GM18951 (cell line): Measurements from ENCODE around the gene USP6.
"Not testable (repeated sequence)": the region's sequence is repeated elsewhere in the genome, so short reads cannot be mapped to it uniquely, and the experiment has no call there.

Source experiments
- POLR2A ChIP-seq: IDR thresholded peaks from 4 replicates; pipeline ENCODE4 v1.6.1; 2011; ENCODE audit warnings: mild to moderate bottlenecking; ENCODE audit not compliant: insufficient read length, insufficient read depth; ENCODE audit errors: extremely low read depth
- in situ Hi-C: fragments of 300-500 bp; cut with MboI; formaldehyde crosslinking; loops from one replicate; pipeline ENCODE4 v1.12.0; 2022; ENCODE audit warnings: low sequenced_read_pairs, mixed read lengths, inconsistent platforms; ENCODE audit not compliant: unreplicated experiment

The USP6 gene

DNA sequence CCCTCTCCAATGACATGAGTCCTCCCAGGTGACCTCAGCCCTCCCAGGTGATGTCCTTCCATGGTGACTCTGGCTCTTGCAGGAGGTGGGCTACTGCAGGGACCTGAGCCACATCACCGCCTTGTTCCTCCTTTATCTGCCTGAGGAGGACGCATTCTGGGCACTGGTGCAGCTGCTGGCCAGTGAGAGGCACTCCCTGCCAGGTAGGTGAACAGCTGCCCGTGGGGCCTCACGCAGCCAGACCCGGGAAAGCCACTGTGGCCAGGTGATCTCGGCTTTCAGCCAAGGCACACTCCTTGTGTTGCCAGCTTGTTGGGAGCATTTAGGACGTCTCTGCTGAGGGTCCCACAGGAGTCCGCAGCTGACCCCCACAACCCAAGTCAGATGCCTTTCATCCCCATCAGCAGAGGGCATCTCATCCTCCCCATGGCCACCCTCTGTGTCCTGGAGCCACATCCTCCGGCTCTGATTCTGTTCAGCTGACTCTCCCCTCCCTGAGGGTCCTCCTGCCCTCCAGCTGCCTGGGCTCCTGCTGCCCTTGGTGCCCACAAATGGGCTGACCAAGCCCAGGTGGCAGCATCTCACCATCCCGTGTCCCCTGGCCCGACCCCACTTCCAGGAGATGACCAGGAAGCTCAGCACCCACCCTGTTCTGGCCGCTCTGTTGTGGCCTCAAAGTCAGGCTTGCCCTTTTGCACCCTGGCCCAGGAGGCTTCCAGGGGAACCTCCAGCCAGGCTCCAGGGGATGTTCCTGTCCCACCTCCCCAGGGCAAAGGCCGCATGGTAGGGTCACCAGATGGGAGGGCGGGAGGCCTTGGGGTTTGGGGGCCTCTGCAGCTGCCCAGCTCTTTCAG lies 20.1 kb downstream of the USP6 start:
- no peak for TF ChIP-seq POLR2A
- in situ Hi-C loops, result no loop called here

DNA sequence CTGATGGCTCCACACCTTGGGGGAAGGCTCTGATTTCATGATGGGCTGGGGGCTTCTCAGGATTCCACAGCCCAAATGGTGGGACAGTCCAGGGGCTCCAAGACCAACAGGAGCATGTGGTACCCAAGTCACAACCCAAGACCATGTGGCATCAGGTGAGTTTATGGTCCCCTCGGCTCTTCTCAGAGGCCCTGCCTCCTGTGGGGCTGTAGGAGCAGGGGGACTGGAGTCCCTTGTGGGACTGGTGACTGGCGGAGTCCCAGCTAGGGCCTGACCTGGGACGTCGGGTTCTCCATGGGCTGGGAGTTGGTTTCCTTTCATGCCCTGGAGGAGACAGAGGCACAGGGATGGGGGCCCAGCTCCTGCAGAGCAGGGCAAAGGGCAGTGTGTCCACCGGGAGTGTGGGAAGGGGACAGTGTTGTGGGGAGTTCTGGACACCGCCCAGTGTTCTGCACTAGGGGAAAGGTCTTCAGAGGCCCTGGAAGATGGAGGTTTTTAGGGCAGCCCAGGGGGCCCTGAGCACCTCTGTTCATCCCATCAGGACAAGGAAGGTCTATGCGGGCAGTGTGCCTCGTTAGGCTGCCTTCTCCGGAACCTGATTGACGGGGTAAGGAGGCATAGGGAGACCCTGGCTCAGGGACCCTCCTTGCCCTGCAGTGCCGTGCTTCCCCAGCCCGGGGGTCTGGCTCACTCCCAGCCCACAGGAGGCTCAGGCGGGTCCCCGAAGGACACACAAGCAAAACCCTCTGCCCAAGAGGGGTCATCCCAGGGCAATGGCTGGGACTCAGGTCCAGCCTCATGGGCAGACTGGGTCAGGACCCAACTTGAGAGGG lies 21.0 kb downstream of the USP6 start:
- in situ Hi-C loops, result not testable (repeated sequence)

DNA sequence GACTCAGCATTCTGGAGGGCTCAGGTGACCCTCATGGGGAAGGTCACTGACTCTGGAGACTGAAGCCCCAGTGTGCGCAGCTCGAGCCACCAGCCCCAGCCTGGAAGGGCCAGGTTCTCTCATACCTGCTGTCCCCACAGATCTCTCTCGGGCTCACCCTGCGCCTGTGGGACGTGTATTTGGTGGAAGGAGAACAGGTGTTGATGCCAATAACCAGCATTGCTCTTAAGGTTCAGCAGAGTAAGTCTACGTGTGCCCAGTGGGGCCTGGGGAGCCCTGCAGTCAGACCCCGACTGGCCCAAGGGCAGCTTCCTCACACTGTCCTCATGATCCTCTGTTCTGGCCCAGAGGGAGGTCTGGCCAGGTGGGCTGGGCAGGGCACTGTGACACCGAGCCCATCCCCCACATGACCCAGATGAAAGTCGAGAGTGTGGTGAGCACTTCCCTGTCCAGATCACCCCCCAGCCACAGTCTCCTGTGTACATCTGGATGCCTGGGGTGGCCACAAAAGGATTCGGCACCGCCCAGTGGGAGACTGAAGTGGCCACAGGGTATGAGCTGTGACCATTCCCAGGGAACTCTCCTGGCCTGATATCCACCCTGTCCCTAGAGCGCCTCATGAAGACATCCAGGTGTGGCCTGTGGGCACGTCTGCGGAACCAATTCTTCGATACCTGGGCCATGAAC lies 21.8 kb downstream of the USP6 start:
- in situ Hi-C loops, result not testable (repeated sequence)

DNA sequence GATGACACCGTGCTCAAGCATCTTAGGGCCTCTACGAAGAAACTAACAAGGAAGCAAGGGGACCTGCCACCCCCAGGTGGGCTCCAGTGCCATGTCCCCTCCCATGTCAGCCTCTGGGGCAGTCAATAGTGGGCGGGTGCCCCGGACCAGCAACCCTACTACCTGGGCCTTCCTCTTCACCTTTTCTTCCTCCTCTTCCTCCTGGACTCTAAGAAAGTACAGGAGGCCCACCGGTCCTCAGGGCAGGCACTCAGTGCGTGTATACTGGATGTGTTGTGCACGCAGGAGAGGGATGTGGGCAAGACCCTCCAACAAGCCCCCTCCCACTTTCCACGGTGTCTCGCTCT lies 22.3 kb downstream of the USP6 start:
- in situ Hi-C loops, result not testable (repeated sequence)

DNA sequence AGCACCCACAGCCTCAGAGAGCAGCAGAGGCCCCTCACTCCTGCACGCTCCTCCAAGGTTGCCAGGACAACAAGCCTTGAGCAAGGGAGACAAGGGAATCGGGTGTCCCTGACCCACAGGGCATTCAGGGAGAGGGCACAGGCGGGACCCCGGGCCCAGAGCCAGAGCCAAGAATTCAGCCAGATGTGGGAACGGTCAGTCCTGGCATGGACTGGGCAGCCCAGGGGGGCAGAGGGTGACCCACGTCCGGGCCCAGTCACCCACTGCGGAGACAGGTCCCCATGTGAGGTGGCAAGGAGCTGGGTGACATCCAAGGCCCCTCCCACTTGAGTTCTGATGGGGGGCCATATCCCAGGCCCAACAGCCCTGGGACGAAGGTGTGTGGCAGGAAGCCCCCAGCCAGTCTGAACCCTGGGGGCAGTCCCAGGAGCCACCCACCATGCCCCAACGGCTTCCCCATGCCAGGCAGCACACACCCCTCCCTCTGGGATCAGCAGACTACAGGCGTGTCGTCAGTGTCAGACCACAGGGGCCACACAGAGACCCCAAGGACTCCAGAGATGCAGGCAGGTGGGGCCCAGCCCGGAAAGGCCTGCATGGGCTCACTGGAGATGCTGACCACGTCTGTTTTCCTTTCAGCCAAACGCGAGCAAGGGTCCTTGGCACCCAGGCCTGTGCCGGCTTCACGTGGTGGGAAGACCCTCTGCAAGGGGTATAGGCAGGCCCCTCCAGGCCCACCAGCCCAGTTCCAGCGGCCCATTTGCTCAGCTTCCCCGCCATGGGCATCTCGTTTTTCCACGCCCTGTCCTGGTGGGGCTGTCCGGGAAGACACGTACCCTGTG lies 23.0 kb downstream of the USP6 start:
- no peak for TF ChIP-seq POLR2A
- in situ Hi-C loops, result no loop called here

DNA sequence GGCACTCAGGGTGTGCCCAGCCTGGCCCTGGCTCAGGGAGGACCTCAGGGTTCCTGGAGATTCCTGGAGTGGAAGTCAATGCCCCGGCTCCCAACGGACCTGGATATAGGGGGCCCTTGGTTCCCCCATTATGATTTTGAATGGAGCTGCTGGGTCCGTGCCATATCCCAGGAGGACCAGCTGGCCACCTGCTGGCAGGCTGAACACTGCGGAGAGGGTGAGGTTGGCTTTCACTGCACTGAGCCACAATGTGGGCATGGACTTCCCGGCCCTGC lies 23.6 kb downstream of the USP6 start:
- in situ Hi-C loops, result no loop called here

DNA sequence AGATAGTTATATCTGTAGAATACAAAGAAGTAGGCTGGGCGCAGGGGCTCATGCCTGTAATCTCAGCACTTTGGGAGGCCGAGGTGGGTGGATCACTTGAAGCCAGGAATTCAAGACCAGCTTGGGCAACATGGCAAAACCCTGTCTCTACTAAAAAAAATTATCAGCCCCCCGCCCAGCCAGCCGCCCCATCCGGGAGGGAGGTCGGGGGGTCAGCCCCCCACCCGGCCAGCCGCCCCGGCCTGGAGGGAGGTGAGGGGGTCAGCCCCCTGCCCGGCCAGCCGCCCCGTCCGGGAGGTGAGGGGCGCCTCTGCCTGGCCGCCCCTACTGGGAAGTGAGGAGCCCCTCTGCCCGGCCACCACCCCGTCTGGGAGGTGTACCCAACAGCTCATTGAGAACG lies 27.0 kb downstream of the USP6 start:
- in situ Hi-C loops, result not testable (repeated sequence)

More for the DNA sequence above, 23.6 kb downstream of the USP6 start:
- TF ChIP-seq POLR2A, result no peak

DNA sequence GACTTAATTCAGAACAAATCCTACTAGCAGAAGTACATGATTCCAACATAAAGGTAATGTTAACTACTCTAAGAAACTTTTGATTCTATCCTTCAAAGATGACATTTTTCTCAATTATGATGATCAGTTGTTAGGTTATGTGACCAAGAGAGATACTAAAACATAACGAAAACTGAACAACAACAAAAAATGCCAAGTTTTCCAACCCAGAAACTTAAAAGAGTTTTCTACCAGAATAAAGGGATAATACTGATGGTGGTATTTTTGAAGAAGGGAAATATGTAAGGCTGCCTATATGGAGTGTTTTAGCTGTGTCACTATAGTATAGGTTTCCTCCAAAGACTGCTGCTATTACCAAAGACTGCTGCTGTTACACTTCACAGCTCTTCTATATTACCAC lies 30.3 kb downstream of the USP6 start:
- in situ Hi-C loops, result not testable (repeated sequence)

DNA sequence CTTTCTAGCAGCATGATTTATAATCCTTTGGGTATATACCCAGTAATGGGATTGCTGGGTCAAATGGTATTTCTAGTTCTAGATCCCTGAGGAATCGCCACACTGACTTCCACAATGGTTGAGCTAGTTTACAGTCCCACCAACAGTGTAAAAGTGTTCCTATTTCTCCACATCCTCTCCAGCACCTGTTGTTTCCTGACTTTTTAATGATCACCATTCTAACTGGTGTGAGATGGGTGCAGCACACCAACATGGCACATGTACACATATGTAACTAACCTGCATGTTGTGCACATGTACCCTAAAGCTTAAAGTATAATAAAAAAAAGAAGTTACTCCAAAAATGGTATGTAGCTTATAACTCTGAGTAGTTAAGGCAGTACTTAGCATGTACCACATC lies 44.9 kb downstream of the USP6 start:
- in situ Hi-C loops, result not testable (repeated sequence)

DNA sequence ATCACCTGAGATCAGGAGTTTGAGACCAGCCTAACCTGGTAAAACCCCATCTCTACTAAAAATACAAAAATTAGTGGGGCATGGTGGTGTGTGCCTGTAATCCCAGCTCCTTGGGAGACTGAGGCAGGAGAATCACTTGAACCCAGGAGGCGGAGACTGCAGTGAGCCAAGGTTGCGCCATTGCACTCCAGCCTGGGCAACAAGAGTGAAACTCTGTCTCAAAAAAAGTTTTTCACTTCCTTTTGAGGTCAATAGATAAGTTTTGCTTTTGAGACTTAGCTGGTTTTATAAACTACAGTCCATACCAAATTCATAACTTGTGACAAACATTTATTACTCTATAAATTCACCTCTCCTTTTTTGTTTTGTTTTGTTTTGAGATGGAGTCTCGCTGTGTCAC lies 46.0 kb downstream of the USP6 start:
- in situ Hi-C loops, result not testable (repeated sequence)

DNA sequence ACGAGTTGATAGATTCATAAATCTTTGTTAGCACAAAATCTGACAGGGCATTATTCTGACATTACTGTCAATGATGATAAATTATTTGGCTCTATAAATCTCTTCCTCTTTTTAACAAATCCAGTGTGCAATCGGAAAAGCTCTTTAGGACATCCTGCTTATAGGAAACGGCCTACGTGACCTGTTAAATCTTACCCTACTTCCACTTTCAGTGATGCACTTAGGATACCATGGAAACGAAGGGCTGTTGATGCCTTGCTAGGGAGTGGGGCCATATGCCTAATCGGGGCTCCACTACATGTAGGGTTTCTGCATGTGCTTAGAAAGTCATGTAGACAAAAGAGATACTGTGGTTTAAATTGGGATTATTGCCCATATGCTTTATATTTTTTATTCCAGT lies 48.6 kb downstream of the USP6 start:
- TF ChIP-seq POLR2A, result no peak
- in situ Hi-C loops, result no loop called here

DNA sequence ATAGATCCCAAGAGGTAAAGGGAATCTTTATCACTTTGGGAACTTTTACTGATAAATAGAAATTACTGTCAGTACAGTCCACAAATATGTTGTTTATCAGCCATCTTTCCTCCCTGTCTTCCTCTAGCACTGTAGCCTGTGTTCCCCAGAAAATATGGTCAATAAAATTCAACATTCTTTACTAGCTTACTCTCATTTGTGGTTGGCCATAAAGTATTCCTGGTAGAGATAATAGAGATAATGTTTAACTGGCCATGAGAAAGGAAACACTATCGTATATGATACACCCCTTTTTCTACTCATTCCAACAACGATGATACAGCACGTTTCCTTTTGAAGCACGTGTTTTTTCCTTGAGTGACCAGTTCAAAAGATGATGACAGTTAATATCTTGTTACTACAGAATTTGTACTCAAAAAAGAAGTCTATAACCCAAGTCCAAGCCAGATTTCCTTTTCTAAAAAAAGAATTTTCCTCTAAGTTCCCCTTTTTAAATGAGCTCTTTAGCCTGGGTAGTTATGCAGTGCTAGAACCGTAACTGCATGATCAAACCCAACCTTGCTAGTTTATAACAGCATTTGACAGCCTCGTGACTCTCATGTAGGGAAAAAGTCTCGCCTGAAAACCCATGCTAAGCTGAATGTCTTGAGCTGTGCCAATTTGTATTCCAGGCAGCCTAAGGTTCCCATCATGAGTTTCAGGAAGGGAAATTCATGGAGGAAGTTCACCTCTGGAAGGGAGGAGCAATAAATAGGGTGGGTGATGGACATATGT lies 50.1 kb downstream of the USP6 start:
- in situ Hi-C loops, result not testable (repeated sequence)

DNA sequence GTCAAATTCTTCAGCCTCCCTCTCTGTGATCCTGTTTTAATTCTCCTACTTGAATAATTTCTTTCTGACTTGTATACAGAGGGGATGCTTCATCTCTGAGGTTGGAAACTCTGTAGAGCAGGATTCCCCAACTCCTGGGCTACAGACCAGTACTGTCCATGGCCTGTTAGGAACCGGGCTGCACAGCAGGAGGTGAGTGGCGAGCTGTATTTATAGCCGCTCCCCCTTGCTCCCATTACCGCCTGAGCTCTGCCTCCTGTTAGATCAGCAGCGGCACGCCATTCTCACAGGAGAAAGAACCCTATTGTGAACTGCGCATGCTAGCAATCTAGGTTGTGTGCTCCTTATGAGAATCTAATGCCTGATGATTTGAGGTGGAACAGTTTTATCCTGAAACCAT lies 59.2 kb downstream of the USP6 start:
- in situ Hi-C loops, result not testable (repeated sequence)

DNA sequence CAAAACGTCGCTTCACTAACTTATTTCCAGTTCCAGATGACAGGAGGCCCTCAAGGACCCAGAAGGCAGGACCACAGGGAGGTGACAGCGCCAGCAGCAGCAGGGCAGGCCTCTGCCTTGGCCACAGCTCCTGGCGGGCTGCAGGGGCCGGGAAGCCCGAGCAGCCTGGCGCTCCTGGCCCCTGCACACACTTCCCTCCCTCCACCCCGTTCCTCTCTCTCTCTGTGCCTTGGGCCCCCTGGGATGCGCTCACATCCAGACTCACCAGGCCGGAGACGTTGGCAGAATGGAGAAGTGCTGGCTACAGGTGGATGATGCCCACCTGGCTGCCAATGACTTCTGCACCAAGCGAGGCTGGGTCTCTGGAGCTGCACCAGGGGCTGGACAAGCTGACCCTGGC lies 63.2 kb downstream of the USP6 start:
- no peak for TF ChIP-seq POLR2A
- in situ Hi-C loops, result no loop called here
